Calu3 (cell line): ENCODE data around the gene NEIL1. TPM values are rescaled to one million over a fixed set of nuclear protein-coding genes. Genes with fewer than 3 reads are reported as not detected.

ENCODE experiments used
- BruUV-seq: library from RNA; stranded (reverse); fragments of 400-500 nt; replicated peaks from 2 replicates; lab custom pipeline; 2021; lab: Mats Ljungman, UMichigan
- CTCF ChIA-PET: fragments of 300-600 bp; sonication (Branson Sonifier 250); formaldehyde crosslinking; loops from one replicate; lab custom pipeline; 2022; ENCODE audit warnings: antibody characterized with exemption; lab: Charles Lee
- DNase-seq: peaks from one replicate; pipeline ENCODE4 v3.0.0; 2022
- H3K27ac Mint-ChIP-seq: one replicate; pipeline ENCODE4 v1.8.0; 2022; ENCODE audit warnings: mixed read lengths; ENCODE audit not compliant: unreplicated experiment
- H3K27me3 Mint-ChIP-seq: one replicate; pipeline ENCODE4 v1.8.0; 2022; ENCODE audit warnings: mixed read lengths; ENCODE audit not compliant: unreplicated experiment
- H3K36me3 Mint-ChIP-seq: one replicate; pipeline ENCODE4 v1.8.0; 2022; ENCODE audit warnings: mild to moderate bottlenecking, moderate library complexity, mixed read lengths; ENCODE audit not compliant: insufficient read depth, unreplicated experiment
- H3K4me1 Mint-ChIP-seq: one replicate; pipeline ENCODE4 v1.8.0; 2022; ENCODE audit warnings: mild to moderate bottlenecking, low read depth, mixed read lengths; ENCODE audit not compliant: unreplicated experiment
- H3K4me3 Mint-ChIP-seq: one replicate; pipeline ENCODE4 v1.8.0; 2022; ENCODE audit warnings: mild to moderate bottlenecking, low read depth, moderate library complexity, mixed read lengths; ENCODE audit not compliant: unreplicated experiment
- H3K9me3 Mint-ChIP-seq: one replicate; pipeline ENCODE4 v1.8.0; 2022; ENCODE audit warnings: low read depth, mixed read lengths; ENCODE audit not compliant: unreplicated experiment
- CTCF ChIP-seq: fragments of 200-600 bp; IDR thresholded peaks from one replicate; pipeline ENCODE4 v1.8.0; 2022; ENCODE audit warnings: antibody characterized with exemption; ENCODE audit not compliant: unreplicated experiment
- intact Hi-C: fragments of 100-400 bp; cut with micrococcal nuclease; formaldehyde crosslinking; loops from one replicate; pipeline ENCODE4 v1.10.0; 2022; ENCODE audit not compliant: unreplicated experiment
- total RNA-seq: library from RNA; stranded (reverse); gene quantifications from 2 replicates; pipeline ENCODE4 v1.2.3, GENCODE V29; 2022

Gene NEIL1
- total RNA-seq, 1 experiment from 2014 or later, result 13.2 TPM

GRCh38 chr15:75367406-75367912, 20.6 kb downstream of the NEIL1 start:
- Mint-ChIP-seq H3K27ac (peak overlapping the region; percentile 93), H3K9me3 (no peaks in the 10 kb centered on the region), H3K27me3 (no peaks in the 10 kb centered on the region), H3K4me1 (peaks cover 16% of the 10 kb centered on the region), H3K36me3 (peaks cover 52% of the 10 kb centered on the region), H3K4me3 (peak overlapping the region; percentile 85)
- BruUV-seq, result TSS peak; percentile 22
- intact Hi-C loops, result loop anchor here (10.0 kb wide), 1 partner anchor 277 kb away; the partner anchor contains the start of genes IMP3 and SNX33
- TF ChIP-seq CTCF, result no peak
- no peak for DNase-seq
- CTCF ChIA-PET, result interaction anchor here (0.7 to 3.3 kb wide), 22 partner anchors 10 to 772 kb away, joined by 3 to 83 read pairs (median 4); partner anchors contain the start of genes IMP3, NEIL1, PPCDC and PTPN9

- Mint-ChIP-seq H3K36me3 (peaks cover 59% of the 10 kb centered on the region), H3K9me3 (no peaks in the 10 kb centered on the region), H3K4me3 (peak within 1 kb of the TSS; percentile 85), H3K4me1 (peaks cover 16% of the 10 kb centered on the region), H3K27ac (peak within 1 kb of the TSS; percentile 93), H3K27me3 (no peaks in the 10 kb centered on the region)
- intact Hi-C loops, result loop anchor here (2.0 to 10.0 kb wide), 2 partner anchors 83 to 277 kb away; partner anchors contain the start of genes IMP3, SIN3A and SNX33
- TF ChIP-seq CTCF, result peak; percentile 76
- peak; percentile 99 for DNase-seq
- CTCF ChIA-PET, result interaction anchor here (0.5 to 3.3 kb wide), 28 partner anchors 11 to 771 kb away, joined by 3 to 83 read pairs (median 4); partner anchors contain the start of genes IMP3, NEIL1, PPCDC and PTPN9
- TSS peak; percentile 80 for BruUV-seq
Measured at GRCh38 chr15:75367913-75368688, 21.3 kb downstream of the NEIL1 start, which contains the start of gene MAN2C1. Gene MAN2C1 (minus strand): TSS chr15:75368607. CDS start chr15:75368583, 24 bp downstream.

- Mint-ChIP-seq H3K27ac (peak overlapping the region; percentile 93), H3K27me3 (no peaks in the 10 kb centered on the region), H3K9me3 (no peaks in the 10 kb centered on the region), H3K4me3 (peak overlapping the region; percentile 85), H3K36me3 (peaks cover 60% of the 10 kb centered on the region), H3K4me1 (peaks cover 16% of the 10 kb centered on the region)
- CTCF ChIA-PET, result interaction anchor here (1.0 to 3.3 kb wide), 14 partner anchors 10 to 433 kb away, joined by 3 to 83 read pairs (median 6); partner anchors contain the start of genes IMP3, NEIL1, PTPN9 and SIN3A
- no peak for TF ChIP-seq CTCF
- DNase-seq, result no peak
- intact Hi-C loops, result loop anchor here (2.0 to 10.0 kb wide), 2 partner anchors 82 to 276 kb away; partner anchors contain the start of genes IMP3, SIN3A and SNX33
- BruUV-seq, result no TSS peak
Measured at GRCh38 chr15:75368689-75369239, 21.9 kb downstream of the NEIL1 start.

GRCh38 chr15:75369897-75370581, 23.2 kb downstream of the NEIL1 start:
- Mint-ChIP-seq H3K27ac (peak overlapping the region; percentile 93), H3K27me3 (no peaks in the 10 kb centered on the region), H3K9me3 (no peaks in the 10 kb centered on the region), H3K4me3 (peak overlapping the region; percentile 85), H3K4me1 (peaks cover 16% of the 10 kb centered on the region), H3K36me3 (peaks cover 61% of the 10 kb centered on the region)
- CTCF ChIA-PET, result interaction anchor here (0.5 to 3.3 kb wide), 2 partner anchors 83 to 209 kb away, joined by 6 to 83 read pairs; partner anchors contain the start of genes PTPN9 and SIN3A
- no TSS peak for BruUV-seq
- TF ChIP-seq CTCF, result no peak
- no peak for DNase-seq
- intact Hi-C loops, result loop anchor here (2.0 to 10.0 kb wide), 2 partner anchors 81 to 275 kb away; partner anchors contain the start of genes IMP3, SIN3A and SNX33
